Erythroblast (primary cell): ENCODE results near the gene TAF8.

Source experiments
- DNase-seq, 2 experiments: peaks; one replicate each; lab custom pipeline; 2025; lab: John Stamatoyannopoulos, UW
- GATA1 ChIP-seq: IDR thresholded peaks from 2 replicates; pipeline ENCODE4 v1.6.1; 2011; ENCODE audit warnings: low read depth, mild to moderate bottlenecking, control low read depth, low read length, moderate library complexity
- POLR2A ChIP-seq: IDR thresholded peaks from 2 replicates; pipeline ENCODE4 v1.6.1; 2011; ENCODE audit warnings: mild to moderate bottlenecking, low read length

Gene TAF8

GRCh38 chr6:42125231-42125630 is 74.9 kb downstream of the TAF8 start:
- no peak for DNase-seq
- TF ChIP-seq GATA1, result no peak
- no peak for TF ChIP-seq POLR2A

- no peak for TF ChIP-seq GATA1
- no peak for TF ChIP-seq POLR2A
Measured at GRCh38 chr6:42125663-42126062, 75.3 kb downstream of the TAF8 start.

GRCh38 chr6:42128460-42129359 is 78.4 kb downstream of the TAF8 start:
- no peak for DNase-seq
- TF ChIP-seq POLR2A (no peak), GATA1 (no peak)

More at GRCh38 chr6:42125663-42126062, 75.3 kb downstream of the TAF8 start:
- no peak for DNase-seq

GRCh38 chr6:42129360-42129676 is 79.0 kb downstream of the TAF8 start:
- no peak for DNase-seq
- TF ChIP-seq GATA1, result no peak
- no peak for TF ChIP-seq POLR2A

- DNase-seq, result no peak
- TF ChIP-seq POLR2A (no peak), GATA1 (no peak)
Measured at GRCh38 chr6:42131531-42131930, 81.2 kb downstream of the TAF8 start.

- DNase-seq, result no peak
- TF ChIP-seq GATA1 (no peak), POLR2A (no peak)
Measured at GRCh38 chr6:42133926-42134325, 83.6 kb downstream of the TAF8 start.

GRCh38 chr6:42135161-42135560 is 84.8 kb downstream of the TAF8 start:
- DNase-seq, result no peak
- no peak for TF ChIP-seq GATA1
- TF ChIP-seq POLR2A, result no peak

GRCh38 chr6:42135722-42136121 is 85.4 kb downstream of the TAF8 start:
- DNase-seq, result no peak
- no peak for TF ChIP-seq POLR2A

GRCh38 chr6:42136508-42137193 is 86.3 kb downstream of the TAF8 start:
- DNase-seq, result peak; percentile 39 to 48
- TF ChIP-seq POLR2A, result no peak
- no peak for TF ChIP-seq GATA1
